Calu3 (cell line): ENCODE data around the gene CCDC167. TPM values are rescaled to one million over a fixed set of nuclear protein-coding genes. Genes with fewer than 3 reads are reported as not detected.
A peak's percentile ranks its signal among the peaks of the same experiment; 100 is the strongest.

Source experiments
- BruUV-seq: library from RNA; stranded (reverse); fragments of 400-500 nt; replicated peaks from 2 replicates; lab custom pipeline; 2021; lab: Mats Ljungman, UMichigan
- CTCF ChIA-PET: fragments of 300-600 bp; sonication (Branson Sonifier 250); formaldehyde crosslinking; loops from one replicate; lab custom pipeline; 2022; ENCODE audit warnings: antibody characterized with exemption; lab: Charles Lee
- DNase-seq: peaks from one replicate; pipeline ENCODE4 v3.0.0; 2022
- H3K27ac Mint-ChIP-seq: one replicate; pipeline ENCODE4 v1.8.0; 2022; ENCODE audit warnings: mixed read lengths; ENCODE audit not compliant: unreplicated experiment
- H3K27me3 Mint-ChIP-seq: one replicate; pipeline ENCODE4 v1.8.0; 2022; ENCODE audit warnings: mixed read lengths; ENCODE audit not compliant: unreplicated experiment
- H3K36me3 Mint-ChIP-seq: one replicate; pipeline ENCODE4 v1.8.0; 2022; ENCODE audit warnings: mild to moderate bottlenecking, moderate library complexity, mixed read lengths; ENCODE audit not compliant: insufficient read depth, unreplicated experiment
- H3K4me1 Mint-ChIP-seq: one replicate; pipeline ENCODE4 v1.8.0; 2022; ENCODE audit warnings: mild to moderate bottlenecking, low read depth, mixed read lengths; ENCODE audit not compliant: unreplicated experiment
- H3K4me3 Mint-ChIP-seq: one replicate; pipeline ENCODE4 v1.8.0; 2022; ENCODE audit warnings: mild to moderate bottlenecking, low read depth, moderate library complexity, mixed read lengths; ENCODE audit not compliant: unreplicated experiment
- H3K9me3 Mint-ChIP-seq: one replicate; pipeline ENCODE4 v1.8.0; 2022; ENCODE audit warnings: low read depth, mixed read lengths; ENCODE audit not compliant: unreplicated experiment
- CTCF ChIP-seq: fragments of 200-600 bp; IDR thresholded peaks from one replicate; pipeline ENCODE4 v1.8.0; 2022; ENCODE audit warnings: antibody characterized with exemption; ENCODE audit not compliant: unreplicated experiment
- intact Hi-C: fragments of 100-400 bp; cut with micrococcal nuclease; formaldehyde crosslinking; loops from one replicate; pipeline ENCODE4 v1.10.0; 2022; ENCODE audit not compliant: unreplicated experiment
- total RNA-seq: library from RNA; stranded (reverse); gene quantifications from 2 replicates; pipeline ENCODE4 v1.2.3, GENCODE V29; 2022

Gene CCDC167
- total RNA-seq, 1 experiment from 2014 or later = 40.2 TPM

GRCh38 chr6:37524025-37524969, 24.6 kb upstream of the CCDC167 start:
- DNase-seq = peak; percentile 39
- CTCF ChIA-PET = interaction anchor here (0.6 to 0.9 kb wide), 4 partner anchors 10 to 316 kb away, joined by 3 read pairs; no protein-coding TSS in a partner anchor
- intact Hi-C loops = no loop called here
- no peak for TF ChIP-seq CTCF
- no peak overlapping the region for H3K4me3 Mint-ChIP-seq
- BruUV-seq = no TSS peak
- H3K36me3 Mint-ChIP-seq = peaks cover 5% of the 10 kb centered on the region
- H3K4me1 Mint-ChIP-seq = peaks cover 8% of the 10 kb centered on the region
- H3K27me3 Mint-ChIP-seq = peaks cover 92% of the 10 kb centered on the region
- H3K9me3 Mint-ChIP-seq = no peaks in the 10 kb centered on the region
- no peak overlapping the region for H3K27ac Mint-ChIP-seq

GRCh38 chr6:37523412-37523811, 23.7 kb upstream of the CCDC167 start:
- intact Hi-C loops = no loop called here
- CTCF ChIA-PET = interaction anchor here (0.6 kb wide), 1 partner anchor 36 kb away, joined by 3 read pairs; no protein-coding TSS in a partner anchor
- H3K9me3 Mint-ChIP-seq = no peaks in the 10 kb centered on the region
- peaks cover 8% of the 10 kb centered on the region for H3K4me1 Mint-ChIP-seq
- H3K27me3 Mint-ChIP-seq = peaks cover 92% of the 10 kb centered on the region
- H3K27ac Mint-ChIP-seq = no peak overlapping the region
- no peak for TF ChIP-seq CTCF
- peaks cover 5% of the 10 kb centered on the region for H3K36me3 Mint-ChIP-seq
- no TSS peak for BruUV-seq
- no peak overlapping the region for H3K4me3 Mint-ChIP-seq
- no peak for DNase-seq

- peaks cover 8% of the 10 kb centered on the region for H3K4me1 Mint-ChIP-seq
- intact Hi-C loops = no loop called here
Observed at GRCh38 chr6:37522836-37523235, 23.1 kb upstream of the CCDC167 start.

GRCh38 chr6:37521674-37522073, 22.0 kb upstream of the CCDC167 start:
- no peaks in the 10 kb centered on the region for H3K9me3 Mint-ChIP-seq
- TF ChIP-seq CTCF = no peak
- CTCF ChIA-PET = interaction anchor here (0.5 kb wide), 1 partner anchor 177 kb away, joined by 4 read pairs; no protein-coding TSS in a partner anchor
- peaks cover 5% of the 10 kb centered on the region for H3K36me3 Mint-ChIP-seq
- peaks cover 92% of the 10 kb centered on the region for H3K27me3 Mint-ChIP-seq
- H3K4me1 Mint-ChIP-seq = peaks cover 8% of the 10 kb centered on the region
- no peak overlapping the region for H3K4me3 Mint-ChIP-seq
- intact Hi-C loops = no loop called here
- H3K27ac Mint-ChIP-seq = no peak overlapping the region
- no peak for DNase-seq
- no TSS peak for BruUV-seq

More at GRCh38 chr6:37522836-37523235, 23.1 kb upstream of the CCDC167 start:
- TF ChIP-seq CTCF = no peak
- Mint-ChIP-seq H3K4me3 (no peak overlapping the region), H3K27me3 (peaks cover 92% of the 10 kb centered on the region), H3K36me3 (peaks cover 5% of the 10 kb centered on the region), H3K27ac (no peak overlapping the region), H3K9me3 (no peaks in the 10 kb centered on the region)
- CTCF ChIA-PET = no interaction called here
- DNase-seq = no peak
- BruUV-seq = no TSS peak
